Testis (tissue), 2 donors: ENCODE results near the gene FOXL2NB.

Experiments
- POLR2A ChIP-seq: fragments of 450-650 bp; IDR thresholded peaks from one replicate; pipeline ENCODE4 v1.6.1; 2017; ENCODE audit warnings: antibody characterized with exemption, mild to moderate bottlenecking, moderate library complexity
- TF ChIP-seq, protein P1 (sequence below), 3 experiments: fragments of 450-650 bp in 2 of 3; fragments of 200-600 bp in 1 of 3; sonication (generic) in 1 of 3; IDR thresholded peaks; one replicate each; pipeline ENCODE4 v1.5.1; 2016 to 2019; ENCODE audit warnings: antibody characterized with exemption in 3 of 3, mild to moderate bottlenecking in 2 of 3, moderate library complexity in 1 of 3

DNA sequence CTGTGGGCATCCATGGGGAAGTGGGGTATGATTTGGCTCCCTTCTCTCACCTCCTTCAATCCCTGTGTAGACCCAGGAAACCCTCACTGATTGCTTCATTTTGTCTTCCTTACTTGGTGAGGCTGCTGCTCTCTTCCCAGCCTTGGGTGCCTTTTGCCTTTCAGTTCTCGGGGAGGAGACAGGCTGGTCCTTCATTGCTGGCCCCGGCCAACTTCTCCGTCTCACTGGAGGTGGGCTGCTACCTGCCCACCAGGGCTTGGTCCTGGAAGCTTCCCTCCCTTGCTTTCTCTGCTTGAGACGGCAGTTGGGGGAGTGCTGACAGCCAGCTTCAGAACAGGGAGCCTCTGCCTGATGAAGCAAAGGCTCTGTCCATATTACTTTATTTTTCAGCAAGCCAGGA lies 4.7 kb upstream of the FOXL2NB start:
- no peak for TF ChIP-seq POLR2A
- TF ChIP-seq, protein P1, sequence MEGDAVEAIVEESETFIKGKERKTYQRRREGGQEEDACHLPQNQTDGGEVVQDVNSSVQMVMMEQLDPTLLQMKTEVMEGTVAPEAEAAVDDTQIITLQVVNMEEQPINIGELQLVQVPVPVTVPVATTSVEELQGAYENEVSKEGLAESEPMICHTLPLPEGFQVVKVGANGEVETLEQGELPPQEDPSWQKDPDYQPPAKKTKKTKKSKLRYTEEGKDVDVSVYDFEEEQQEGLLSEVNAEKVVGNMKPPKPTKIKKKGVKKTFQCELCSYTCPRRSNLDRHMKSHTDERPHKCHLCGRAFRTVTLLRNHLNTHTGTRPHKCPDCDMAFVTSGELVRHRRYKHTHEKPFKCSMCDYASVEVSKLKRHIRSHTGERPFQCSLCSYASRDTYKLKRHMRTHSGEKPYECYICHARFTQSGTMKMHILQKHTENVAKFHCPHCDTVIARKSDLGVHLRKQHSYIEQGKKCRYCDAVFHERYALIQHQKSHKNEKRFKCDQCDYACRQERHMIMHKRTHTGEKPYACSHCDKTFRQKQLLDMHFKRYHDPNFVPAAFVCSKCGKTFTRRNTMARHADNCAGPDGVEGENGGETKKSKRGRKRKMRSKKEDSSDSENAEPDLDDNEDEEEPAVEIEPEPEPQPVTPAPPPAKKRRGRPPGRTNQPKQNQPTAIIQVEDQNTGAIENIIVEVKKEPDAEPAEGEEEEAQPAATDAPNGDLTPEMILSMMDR (IDR thresholded peaks at IDR 0.05): no peak
